NCI-H1417 treated with DMSO at 0.1 percent for 48 hours (cell line): ENCODE results near the gene PLCB1.

Experiments used
- DNase-seq: peaks from one replicate; lab custom pipeline; 2025; lab: John Stamatoyannopoulos, UW

Gene PLCB1

GRCh38 chr20:8246153-8246552 is 114.1 kb downstream of the PLCB1 start:
- DNase-seq, result no peak

DNA sequence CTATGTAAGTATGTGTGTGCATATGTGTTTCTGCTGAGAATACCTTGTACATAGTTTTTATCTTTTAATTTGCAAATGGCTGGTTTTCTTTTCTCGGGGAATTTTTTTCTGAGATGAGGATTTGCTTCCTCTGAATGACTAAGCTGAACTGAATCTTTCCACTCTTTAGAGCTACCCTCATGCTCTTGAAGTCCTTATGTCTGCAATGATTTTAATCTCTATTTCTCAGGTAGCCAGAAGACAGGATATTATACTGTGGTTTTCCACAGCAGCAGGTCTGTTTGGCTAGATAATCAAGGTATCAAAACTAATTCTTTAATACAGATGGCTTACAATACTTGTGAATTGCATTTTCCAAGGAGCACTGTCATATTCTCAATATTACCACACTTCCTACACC is 114.7 kb downstream of the PLCB1 start:
- DNase-seq, result no peak

DNA sequence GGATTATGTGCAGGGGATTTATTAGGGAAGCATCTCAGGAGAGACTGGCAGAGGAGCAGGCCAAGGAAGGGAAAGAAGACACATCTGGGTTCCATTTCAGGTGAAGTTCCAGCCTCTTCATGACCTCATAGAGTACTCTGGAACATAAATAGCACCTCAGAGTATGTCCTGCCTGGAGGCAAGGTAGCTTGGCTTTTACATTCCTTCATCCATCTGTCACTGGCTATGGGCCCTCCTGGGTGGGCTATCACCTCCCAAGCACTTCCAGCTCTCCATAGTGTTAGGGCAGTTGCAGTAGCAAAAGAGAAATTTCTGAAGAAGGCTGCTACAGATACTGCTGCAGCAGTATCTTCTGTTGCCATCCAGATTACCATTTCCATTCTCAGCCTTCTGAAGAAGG is 116.0 kb downstream of the PLCB1 start:
- DNase-seq, result no peak

GRCh38 chr20:8249634-8250033 is 117.6 kb downstream of the PLCB1 start:
- no peak for DNase-seq

- DNase-seq, result no peak
Observed at GRCh38 chr20:8250539-8251200, 118.6 kb downstream of the PLCB1 start.

- no peak for DNase-seq
Observed at GRCh38 chr20:8251201-8251575, 119.1 kb downstream of the PLCB1 start.

DNA sequence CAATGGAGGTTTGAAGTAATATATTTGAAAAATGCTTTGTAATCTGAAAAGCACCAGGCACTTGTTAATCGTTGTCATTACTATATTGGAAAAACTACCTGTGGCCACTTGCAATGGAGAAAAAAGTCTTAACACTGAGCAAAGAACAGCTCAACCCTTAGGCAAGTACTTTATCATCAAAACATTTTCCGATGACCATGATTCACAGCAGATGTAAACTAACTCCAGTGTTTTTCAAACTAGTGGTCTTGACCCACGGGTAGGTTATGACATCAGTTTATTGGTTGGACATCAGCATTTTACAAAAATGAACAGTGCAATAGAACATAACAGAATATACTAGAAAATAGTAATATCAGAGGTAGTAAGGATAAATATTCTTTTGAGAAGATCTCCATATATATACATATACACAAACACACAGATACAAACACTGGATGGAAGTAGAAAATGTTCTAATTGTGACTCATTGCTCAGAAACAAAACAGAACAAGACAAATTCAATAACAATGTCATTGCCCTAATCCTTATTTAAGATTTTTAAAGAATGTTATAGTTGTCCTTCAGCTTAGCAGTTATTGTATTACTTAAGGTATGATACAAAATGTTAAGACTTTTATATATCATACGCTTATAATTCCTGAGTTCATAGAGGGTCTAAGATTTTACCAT is 123.0 kb downstream of the PLCB1 start:
- DNase-seq, result no peak

DNA sequence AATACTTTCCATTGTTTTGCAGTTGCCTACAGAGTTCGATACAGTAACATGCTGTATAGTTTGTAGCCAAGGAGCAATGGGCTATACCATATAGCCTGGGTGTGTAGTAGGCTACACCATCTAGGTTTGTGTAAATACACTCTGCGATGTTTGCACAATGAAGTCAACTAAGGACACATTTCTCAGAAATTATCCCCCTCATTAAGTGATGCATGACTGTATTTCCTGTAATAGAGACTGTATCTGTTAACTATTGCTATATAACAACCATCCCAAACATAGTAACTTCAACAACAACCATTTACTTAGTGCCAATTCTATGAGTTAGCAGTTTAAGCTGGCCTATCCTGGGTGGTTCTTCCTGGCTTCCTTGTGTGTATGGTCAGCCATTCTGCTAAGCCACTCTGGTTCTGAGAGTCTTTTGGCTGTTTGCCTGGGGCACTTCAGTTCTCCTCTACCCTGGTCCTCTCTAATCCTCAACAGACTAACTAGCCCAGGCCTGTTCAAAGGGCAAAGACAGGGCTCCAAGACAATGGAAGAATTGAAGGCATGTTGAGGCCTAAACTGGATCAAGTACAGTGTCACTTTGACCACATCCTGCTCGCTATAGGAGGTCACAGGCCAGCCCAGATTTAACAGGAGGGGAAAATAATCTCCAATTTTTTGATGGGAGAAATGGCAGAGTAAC is 124.0 kb downstream of the PLCB1 start:
- DNase-seq, result no peak

GRCh38 chr20:8260837-8261251 is 128.8 kb downstream of the PLCB1 start:
- no peak for DNase-seq

DNA sequence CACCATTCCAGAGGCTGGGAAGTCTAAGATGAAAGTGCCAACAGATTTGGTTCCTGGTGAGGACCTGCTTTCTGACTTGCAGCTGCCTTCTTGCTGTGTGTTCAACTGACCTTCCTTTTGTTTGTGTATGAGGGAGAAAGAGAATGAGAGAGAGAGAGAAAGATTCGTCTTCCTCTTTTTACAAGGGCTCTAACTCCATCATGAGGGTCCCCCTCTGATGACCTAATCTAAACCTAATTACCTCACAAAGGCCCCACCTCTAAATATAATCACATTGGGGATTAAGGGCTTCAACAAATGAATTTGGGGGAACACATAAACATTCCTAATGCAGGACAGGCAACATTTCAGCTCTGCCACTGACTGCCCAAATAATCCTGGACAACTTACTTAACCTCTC is 130.7 kb downstream of the PLCB1 start:
- no peak for DNase-seq

- DNase-seq, result no peak
Observed at GRCh38 chr20:8265588-8265987, 133.5 kb downstream of the PLCB1 start.

- DNase-seq, result no peak
Observed at GRCh38 chr20:8267009-8267408, 134.9 kb downstream of the PLCB1 start.

GRCh38 chr20:8271727-8272126 is 139.7 kb downstream of the PLCB1 start:
- no peak for DNase-seq

GRCh38 chr20:8272766-8273165 is 140.7 kb downstream of the PLCB1 start:
- DNase-seq, result no peak

- no peak for DNase-seq
Observed at GRCh38 chr20:8284902-8285301, 152.8 kb downstream of the PLCB1 start.

GRCh38 chr20:8287340-8287739 is 155.3 kb downstream of the PLCB1 start:
- peak; percentile 67 for DNase-seq

DNA sequence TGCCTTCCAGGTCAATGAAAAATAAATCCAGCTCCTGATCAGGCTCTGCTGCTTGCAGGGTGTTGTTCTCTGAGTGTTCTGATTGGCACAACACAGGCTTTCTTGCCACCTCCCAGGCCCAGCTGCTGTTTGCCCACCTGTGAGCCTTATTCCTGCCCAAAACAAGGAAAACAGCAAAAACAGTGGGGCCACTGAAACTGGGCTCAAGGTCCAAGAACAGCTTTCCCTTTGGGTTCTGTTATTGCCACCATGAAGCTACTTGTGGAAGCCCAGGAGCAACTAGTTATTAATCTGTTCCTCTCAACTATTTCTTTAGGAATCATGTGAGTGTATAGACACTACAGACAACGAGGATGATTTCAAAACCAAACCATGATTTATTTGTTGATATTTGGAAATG is 159.1 kb downstream of the PLCB1 start:
- DNase-seq, result no peak

GRCh38 chr20:8291873-8292272 is 159.8 kb downstream of the PLCB1 start:
- DNase-seq, result no peak

GRCh38 chr20:8292793-8293192 is 160.7 kb downstream of the PLCB1 start:
- DNase-seq, result no peak

DNA sequence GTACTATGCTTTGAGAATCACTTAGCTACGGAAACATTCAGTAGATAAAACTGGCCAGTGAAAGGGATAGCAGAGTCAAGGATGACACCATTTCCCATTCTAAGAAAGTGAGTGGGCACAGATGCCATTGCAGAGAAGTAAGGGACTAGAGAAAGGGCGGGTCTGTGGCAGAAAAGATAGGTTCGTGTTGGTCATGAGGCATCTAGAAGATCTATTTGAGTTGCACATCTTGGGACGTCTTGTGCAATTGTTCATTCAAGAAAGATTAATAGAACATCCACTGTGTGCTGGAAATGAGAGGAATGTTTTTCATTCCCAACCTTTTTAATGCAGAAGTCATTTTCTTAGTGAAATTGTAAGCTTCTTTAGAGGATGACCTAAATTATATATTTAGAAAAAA is 161.7 kb downstream of the PLCB1 start:
- DNase-seq, result no peak

DNA sequence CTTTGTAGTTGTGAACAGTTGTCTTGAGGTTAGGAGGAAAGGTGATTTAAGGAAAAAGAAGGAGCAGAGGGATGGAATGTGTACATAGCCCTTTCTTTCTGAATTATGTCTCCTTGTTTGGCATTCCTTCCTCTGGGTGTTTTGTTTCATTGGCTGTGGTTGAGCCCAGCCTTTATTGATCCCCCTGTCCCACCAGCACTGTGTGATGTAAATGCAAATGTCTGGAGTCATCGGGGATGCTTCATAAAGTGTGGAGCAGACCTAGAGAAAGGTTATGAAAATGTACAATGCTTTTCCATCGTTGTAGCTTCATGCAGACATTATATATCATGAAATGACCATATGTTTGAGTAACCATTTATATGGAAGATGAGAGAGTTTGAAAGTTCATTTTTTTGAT is 164.5 kb downstream of the PLCB1 start:
- DNase-seq, result no peak

- no peak for DNase-seq
Observed at GRCh38 chr20:8298426-8299043, 166.5 kb downstream of the PLCB1 start.

DNA sequence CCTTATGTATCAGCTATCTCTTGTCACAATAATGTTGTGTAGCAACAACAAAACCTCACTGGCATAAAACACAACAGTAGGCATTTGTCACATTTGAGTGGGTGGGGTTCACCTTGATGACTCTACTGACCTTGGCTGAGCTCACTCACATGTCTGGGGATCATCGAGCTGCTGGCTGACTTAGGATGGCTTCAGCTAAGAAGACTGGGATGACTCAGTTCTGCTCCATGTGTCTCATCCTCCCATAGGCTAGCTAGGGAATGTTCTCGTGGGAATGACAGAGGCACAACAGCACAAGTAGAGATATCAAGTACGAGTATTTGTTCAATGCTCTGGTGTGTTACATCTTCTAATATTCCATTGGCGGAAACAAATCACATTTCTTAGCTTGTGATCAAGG is 167.9 kb downstream of the PLCB1 start:
- DNase-seq, result no peak
